Keratinocyte (primary cell): ENCODE data around the gene UNK. TPM values are rescaled to one million over a fixed set of nuclear protein-coding genes. Genes with fewer than 3 reads are reported as not detected.

Source experiments
- DNase-seq: peaks from one replicate; pipeline ENCODE4 v3.0.0-alpha.2; 2011; ENCODE audit warnings: low read depth, missing footprints, low spot score
- FAIRE-seq: peaks from 2 replicates; lab custom pipeline; 2011; peaks lifted over from hg19 to GRCh38; lab: Jason Lieb, UNC
- H2AFZ ChIP-seq: 2 replicates; pipeline ENCODE4 v1.6.0; 2012; ENCODE audit warnings: low read length, control low read depth, inconsistent platforms; ENCODE audit not compliant: control insufficient read depth
- H3K27ac ChIP-seq: 2 replicates; pipeline ENCODE4 v1.5.1; 2011; ENCODE audit warnings: low read length; ENCODE audit not compliant: control insufficient read depth, insufficient read depth
- H3K27me3 ChIP-seq: 3 replicates; pipeline ENCODE4 v1.6.0; 2011; ENCODE audit warnings: low read length; ENCODE audit not compliant: control insufficient read depth, insufficient read depth; ENCODE audit errors: extremely low read depth
- H3K36me3 ChIP-seq, 2 experiments: 2 replicates in 1 of 2; 3 replicates in 1 of 2; pipeline ENCODE4 v1.5.1; 2011; ENCODE audit warnings: low read length in 2 of 2, mild to moderate bottlenecking in 1 of 2; ENCODE audit not compliant: control insufficient read depth in 2 of 2, insufficient read depth in 2 of 2; ENCODE audit errors: extremely low read depth in 1 of 2
- H3K4me1 ChIP-seq: 3 replicates; pipeline ENCODE4 v1.5.1; 2011; ENCODE audit warnings: low read length; ENCODE audit not compliant: control insufficient read depth, insufficient read depth; ENCODE audit errors: extremely low read depth
- H3K4me2 ChIP-seq: 3 replicates; pipeline ENCODE4 v1.6.0; 2011; ENCODE audit warnings: low read depth, low read length; ENCODE audit not compliant: control insufficient read depth, insufficient read depth; ENCODE audit errors: extremely low read depth
- H3K4me3 ChIP-seq, 3 experiments: fragments of 200-600 bp in 1 of 3; sonication (generic) in 1 of 3; 2 replicates in 2 of 3; 3 replicates in 1 of 3; pipeline ENCODE4 v1.5.1; 2011 to 2016; ENCODE audit warnings: low read length in 3 of 3, mild to moderate bottlenecking in 3 of 3, control low read depth in 2 of 3, inconsistent platforms in 1 of 3, low read depth in 1 of 3, mixed read lengths in 1 of 3, mixed run types in 1 of 3, moderate library complexity in 1 of 3; ENCODE audit not compliant: control insufficient read depth in 2 of 3, insufficient read depth in 2 of 3; ENCODE audit errors: extremely low read depth in 1 of 3
- H3K79me2 ChIP-seq: 2 replicates; pipeline ENCODE4 v1.6.0; 2012; ENCODE audit warnings: low read length; ENCODE audit not compliant: control insufficient read depth, insufficient read depth
- H3K9ac ChIP-seq: 3 replicates; pipeline ENCODE4 v1.6.0; 2011; ENCODE audit warnings: low read length; ENCODE audit not compliant: control insufficient read depth, insufficient read depth; ENCODE audit errors: extremely low read depth
- H3K9me1 ChIP-seq: 3 replicates; pipeline ENCODE4 v1.6.0; 2011; ENCODE audit warnings: low read length; ENCODE audit not compliant: control insufficient read depth, insufficient read depth; ENCODE audit errors: extremely low read depth
- H3K9me3 ChIP-seq: 2 replicates; pipeline ENCODE4 v1.5.1; 2012; ENCODE audit warnings: low read depth, low read length; ENCODE audit not compliant: control insufficient read depth
- H4K20me1 ChIP-seq: 3 replicates; pipeline ENCODE4 v1.6.0; 2011; ENCODE audit warnings: low read length; ENCODE audit not compliant: control insufficient read depth, insufficient read depth; ENCODE audit errors: extremely low read depth
- EZH2 ChIP-seq: IDR thresholded peaks from one replicate; pipeline ENCODE4 v1.6.1; 2012; ENCODE audit warnings: inconsistent platforms, mild to moderate bottlenecking, low read length, moderate library complexity
- dilution Hi-C: fragments of 300-500 bp; cut with MboI; formaldehyde crosslinking; loops from one replicate; pipeline ENCODE4 v1.7.0; 2020; ENCODE audit warnings: low sequenced_read_pairs; ENCODE audit not compliant: extremely low pct_ligation_motif_present
- polyA plus RNA-seq, 5 experiments: library from polyadenylated mRNA; depleted of rRNA in 3 of 5; stranded (reverse) in 3 of 5; stranded (forward) in 1 of 5; unstranded in 1 of 5; fragments of >200 nt; gene quantifications; 1 replicate in 1 of 5; 2 replicates in 3 of 5; 3 replicates in 1 of 5; pipeline versions ENCODE4 v1.2.1 to v1.2.3, GENCODE V29; 2011 to 2012; ENCODE audit warnings: missing spikeins in 2 of 5, low read depth in 1 of 5, low replicate concordance in 1 of 5
- TF ChIP-seq, protein P1 (sequence below), 3 experiments: IDR thresholded peaks in 1 of 3; conservative IDR thresholded peaks in 1 of 3; optimal IDR thresholded peaks in 1 of 3; 2 replicates in 2 of 3; 3 replicates in 1 of 3; pipeline versions ENCODE3 to v1.5.1; 2011; ENCODE audit warnings: low read length in 3 of 3, mild to moderate bottlenecking in 3 of 3, moderate library complexity in 2 of 3, control low read depth in 1 of 3, inconsistent platforms in 1 of 3; ENCODE audit not compliant: insufficient read depth in 2 of 3; ENCODE audit errors: extremely low read depth in 1 of 3

UNK gene
- polyA plus RNA-seq, 1 donor (not counting 4 experiments of a cell fraction or from before 2014, with no cell fraction given), result 13.0 TPM

DNA sequence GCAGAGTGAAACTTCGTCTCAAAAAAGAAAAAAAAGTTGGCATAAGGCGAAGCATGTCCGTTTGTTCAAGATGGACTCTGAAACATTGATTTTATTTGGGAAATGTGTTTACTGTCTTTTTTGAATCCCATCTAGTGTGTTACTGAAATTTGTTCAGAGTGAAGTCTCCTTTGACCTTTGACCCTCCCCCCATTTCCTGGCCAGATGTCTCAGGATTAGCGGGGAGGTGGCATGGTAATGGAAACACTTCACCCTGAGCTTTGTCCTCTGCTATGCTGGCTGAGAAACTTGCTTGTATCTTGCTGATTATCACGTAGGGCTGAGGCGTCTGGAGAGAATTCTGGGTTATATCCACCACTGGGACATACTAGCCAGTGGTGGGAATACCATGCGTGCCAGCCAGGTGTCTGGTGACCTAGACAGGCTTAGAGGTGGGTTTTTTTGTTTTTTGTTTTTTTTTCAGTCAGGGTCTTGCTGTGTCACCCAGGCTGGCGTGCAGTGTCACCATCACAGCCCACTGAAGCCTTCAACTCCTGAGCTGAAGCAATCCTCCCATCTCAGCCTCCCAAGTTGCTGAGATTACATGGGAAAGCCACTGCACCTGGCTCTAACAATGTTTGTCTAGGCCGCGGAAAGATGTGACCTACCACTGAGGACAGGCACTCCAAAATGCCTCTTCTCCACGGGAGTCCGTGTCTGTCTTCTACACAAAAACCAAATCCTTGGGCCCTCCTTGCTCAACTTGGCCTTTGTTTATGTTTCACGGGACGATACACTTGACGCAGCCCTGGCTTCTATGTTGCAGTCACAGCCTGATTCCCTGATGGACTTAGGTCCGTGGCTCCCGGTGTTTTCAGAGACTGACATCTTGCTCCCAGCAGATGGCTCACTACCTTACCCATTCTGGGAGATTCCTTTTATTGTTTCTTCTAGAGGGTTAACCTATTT lies 13.0 kb upstream of the UNK start:
- Histone ChIP-seq H3K36me3 (no peaks in the 10 kb centered on the region), H3K9ac (no peak overlapping the region), H3K79me2 (no peaks in the 10 kb centered on the region), H3K9me3 (no peaks in the 10 kb centered on the region), H3K9me1 (no peaks in the 10 kb centered on the region), H3K27ac (no peak overlapping the region), H3K27me3 (no peaks in the 10 kb centered on the region), H4K20me1 (peaks cover 5% of the 10 kb centered on the region), H3K4me3 (no peak overlapping the region), H2AFZ (no peak overlapping the region), H3K4me2 (no peak overlapping the region), H3K4me1 (peaks cover 3% of the 10 kb centered on the region)
- DNase-seq, result no peak
- no peak for FAIRE-seq
- TF ChIP-seq, protein P1, sequence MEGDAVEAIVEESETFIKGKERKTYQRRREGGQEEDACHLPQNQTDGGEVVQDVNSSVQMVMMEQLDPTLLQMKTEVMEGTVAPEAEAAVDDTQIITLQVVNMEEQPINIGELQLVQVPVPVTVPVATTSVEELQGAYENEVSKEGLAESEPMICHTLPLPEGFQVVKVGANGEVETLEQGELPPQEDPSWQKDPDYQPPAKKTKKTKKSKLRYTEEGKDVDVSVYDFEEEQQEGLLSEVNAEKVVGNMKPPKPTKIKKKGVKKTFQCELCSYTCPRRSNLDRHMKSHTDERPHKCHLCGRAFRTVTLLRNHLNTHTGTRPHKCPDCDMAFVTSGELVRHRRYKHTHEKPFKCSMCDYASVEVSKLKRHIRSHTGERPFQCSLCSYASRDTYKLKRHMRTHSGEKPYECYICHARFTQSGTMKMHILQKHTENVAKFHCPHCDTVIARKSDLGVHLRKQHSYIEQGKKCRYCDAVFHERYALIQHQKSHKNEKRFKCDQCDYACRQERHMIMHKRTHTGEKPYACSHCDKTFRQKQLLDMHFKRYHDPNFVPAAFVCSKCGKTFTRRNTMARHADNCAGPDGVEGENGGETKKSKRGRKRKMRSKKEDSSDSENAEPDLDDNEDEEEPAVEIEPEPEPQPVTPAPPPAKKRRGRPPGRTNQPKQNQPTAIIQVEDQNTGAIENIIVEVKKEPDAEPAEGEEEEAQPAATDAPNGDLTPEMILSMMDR (optimal IDR thresholded peaks at IDR 0.05 in 1 of 3, IDR thresholded peaks at IDR 0.05 in 1 of 3, conservative IDR thresholded peaks at IDR 0.05 in 1 of 3; ENCODE audit: extremely low read depth in 1 of 3, insufficient read depth in 2 of 3, low read length in 3 of 3), result peak; percentile 21 to 60 (median 25)
- no peak for TF ChIP-seq EZH2
- dilution Hi-C loops, result no loop called here

DNA sequence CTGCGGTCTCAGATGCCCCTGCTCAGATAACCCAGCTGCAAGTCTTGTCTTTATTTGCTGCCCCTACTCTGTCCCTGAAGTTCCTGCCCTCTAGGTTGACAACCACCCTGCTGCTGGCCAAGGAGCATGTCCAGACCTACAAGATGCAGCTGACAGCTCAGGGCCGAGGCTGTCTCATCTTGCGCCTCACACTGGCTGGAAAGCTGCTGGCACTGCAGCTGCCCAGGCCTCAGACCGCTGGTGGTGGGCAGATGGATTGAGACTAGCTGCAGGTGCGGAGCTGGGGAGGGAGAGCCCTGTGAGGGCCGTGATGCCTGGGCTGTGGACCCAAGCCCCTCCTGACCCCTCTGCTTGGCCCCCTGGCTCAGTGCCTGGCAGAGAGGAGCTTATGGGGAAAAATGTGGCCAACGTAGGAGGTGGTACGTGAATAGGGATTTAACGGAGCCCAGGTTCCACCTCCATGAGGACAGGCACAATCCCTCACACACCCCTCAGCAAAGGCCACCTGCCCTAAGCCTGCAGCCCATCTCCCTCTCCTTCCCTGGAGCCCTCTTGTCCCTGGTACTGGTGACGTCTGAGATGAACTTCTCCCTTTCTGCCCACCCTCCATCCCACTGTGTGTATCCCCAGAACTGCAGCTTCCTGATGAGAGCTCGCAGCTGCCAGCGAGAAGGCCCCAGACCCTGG lies 11.3 kb upstream of the UNK start:
- no peaks in the 10 kb centered on the region for H3K9me1 ChIP-seq
- peaks cover 0 to 8% of the 10 kb centered on the region in 2 experiments for H3K36me3 ChIP-seq
- FAIRE-seq, result no peak
- H3K4me1 ChIP-seq, result peaks cover 11% of the 10 kb centered on the region
- no peaks in the 10 kb centered on the region for H3K9me3 ChIP-seq
- H3K4me2 ChIP-seq, result no peak overlapping the region
- H3K79me2 ChIP-seq, result peaks cover 3% of the 10 kb centered on the region
- TF ChIP-seq, protein P1 (optimal IDR thresholded peaks at IDR 0.05 in 1 of 3, IDR thresholded peaks at IDR 0.05 in 1 of 3, conservative IDR thresholded peaks at IDR 0.05 in 1 of 3; ENCODE audit: extremely low read depth in 1 of 3, insufficient read depth in 2 of 3, low read length in 3 of 3), result peak in 1 of 3 experiments; percentile 33
- no peak for TF ChIP-seq EZH2
- peaks cover 17% of the 10 kb centered on the region for H4K20me1 ChIP-seq
- H2AFZ ChIP-seq, result no peak overlapping the region
- H3K27ac ChIP-seq, result no peak overlapping the region
- no peak overlapping the region for H3K4me3 ChIP-seq
- no peaks in the 10 kb centered on the region for H3K27me3 ChIP-seq
- dilution Hi-C loops, result no loop called here
- no peak overlapping the region for H3K9ac ChIP-seq
- DNase-seq, result no peak
